SU-DHL-6 (cell line): ENCODE measurements around the gene FAM227B.

Experiments
- H2AFZ ChIP-seq: fragments of 200-600 bp; sonication (generic); 2 replicates; pipeline ENCODE4 v1.6.1; 2014; ENCODE audit warnings: low read depth, mild to moderate bottlenecking, moderate library complexity, mixed read lengths, antibody characterized with exemption, low read length; ENCODE audit not compliant: severe bottlenecking
- H3F3A ChIP-seq: fragments of 200-600 bp; shearing (Covaris generic); 2 replicates; pipeline ENCODE4 v1.6.0; 2016; ENCODE audit warnings: antibody characterized with exemption, mild to moderate bottlenecking; ENCODE audit not compliant: insufficient read depth
- H3K27ac ChIP-seq: fragments of 200-600 bp; sonication (generic); 2 replicates; pipeline ENCODE4 v1.5.1; 2016; ENCODE audit warnings: low read depth, mild to moderate bottlenecking, low read length, moderate library complexity, mixed read lengths
- H3K27me3 ChIP-seq: fragments of 200-600 bp; sonication (generic), shearing (Covaris generic); 2 replicates; pipeline ENCODE4 v1.6.0; 2014; ENCODE audit warnings: mild to moderate bottlenecking, low read length
- H3K36me3 ChIP-seq: fragments of 200-600 bp; sonication (generic); 2 replicates; pipeline ENCODE4 v1.6.1; 2014; ENCODE audit warnings: mild to moderate bottlenecking, low read length, mixed read lengths
- H3K4me2 ChIP-seq: fragments of 300-600, 200-600 bp; shearing (Covaris generic), sonication (generic); 2 replicates; pipeline ENCODE4 v1.6.0; 2014; ENCODE audit warnings: low read length, low read depth, mild to moderate bottlenecking; ENCODE audit not compliant: poor library complexity, severe bottlenecking
- H3K4me3 ChIP-seq: fragments of 200-600 bp; sonication (generic); 2 replicates; pipeline ENCODE4 v1.5.1; 2014; ENCODE audit warnings: antibody characterized with exemption, low read length, mild to moderate bottlenecking, mixed read lengths; ENCODE audit not compliant: insufficient read depth, poor library complexity, severe bottlenecking
- H3K79me2 ChIP-seq: fragments of 200-600 bp; sonication (generic); 2 replicates; pipeline ENCODE4 v1.6.1; 2014; ENCODE audit warnings: mild to moderate bottlenecking, low read length, moderate library complexity; ENCODE audit not compliant: insufficient read depth
- H3K9ac ChIP-seq: fragments of 200-600 bp; sonication (generic); 2 replicates; pipeline ENCODE4 v1.7.0; 2014; ENCODE audit warnings: mild to moderate bottlenecking, low read length
- H3K9me2 ChIP-seq: fragments of 200-600 bp; sonication (generic); replicated peaks from 2 replicates; pipeline ENCODE4 v1.6.1; 2014; ENCODE audit warnings: low read length; ENCODE audit not compliant: insufficient read depth
- H3K9me3 ChIP-seq: fragments of 200-600 bp; sonication (generic); 2 replicates; pipeline ENCODE4 v1.6.1; 2014; ENCODE audit warnings: low read length, mixed read lengths; ENCODE audit not compliant: insufficient read depth
- H4K20me1 ChIP-seq: fragments of 200-600 bp; sonication (generic); 2 replicates; pipeline ENCODE4 v1.6.1; 2014; ENCODE audit warnings: low read depth, mild to moderate bottlenecking, antibody characterized with exemption, low read length, moderate library complexity, mixed read lengths
- EZH2phosphoT487 ChIP-seq: fragments of 200-600 bp; sonication (generic), shearing (Covaris generic); conservative IDR thresholded peaks from 2 replicates; pipeline ENCODE4 v1.6.1; 2018; ENCODE audit warnings: mild to moderate bottlenecking, antibody characterized with exemption, low read length, moderate library complexity, mixed read lengths
- TF ChIP-seq, protein P1 (sequence below): fragments of 200-600 bp; sonication (generic); IDR thresholded peaks from one replicate; pipeline ENCODE4 v1.5.1; 2017; ENCODE audit warnings: antibody characterized with exemption, mild to moderate bottlenecking, low read length, moderate library complexity; ENCODE audit not compliant: insufficient read depth, poor library complexity, severe bottlenecking

FAM227B gene

DNA sequence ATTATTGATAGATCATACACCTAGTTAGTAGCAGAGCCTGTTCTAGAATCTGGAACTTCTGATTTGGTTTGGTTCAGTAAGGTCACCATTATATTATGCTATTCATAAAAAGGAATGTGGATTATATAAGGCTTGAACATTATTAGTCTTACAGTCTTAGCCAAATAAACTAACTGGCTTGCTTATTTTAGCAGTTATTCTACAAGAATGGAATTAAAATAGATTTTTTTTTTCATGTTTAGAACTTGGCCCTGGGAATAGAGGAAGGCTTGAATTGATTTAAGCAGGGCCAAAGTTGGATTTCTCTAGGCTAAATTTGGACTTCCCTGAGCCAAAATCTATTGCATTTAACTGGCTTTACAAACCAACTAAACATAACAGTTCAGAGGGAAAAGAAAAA lies 24.7 kb upstream of the FAM227B start:
- Histone ChIP-seq H2AFZ (no peak overlapping the region), H3F3A (no peaks in the 10 kb centered on the region), H3K4me2 (no peak overlapping the region), H3K79me2 (no peaks in the 10 kb centered on the region), H3K27ac (no peak overlapping the region), H3K4me3 (no peak overlapping the region), H4K20me1 (no peaks in the 10 kb centered on the region; the same call in 1 of the 2 replicates), H3K36me3 (peaks cover 4% of the 10 kb centered on the region; the same call in 1 of the 2 replicates), H3K9me3 (no peaks in the 10 kb centered on the region), H3K9ac (no peak overlapping the region), H3K27me3 (no peaks in the 10 kb centered on the region), H3K9me2 (no peaks in the 10 kb centered on the region)
- TF ChIP-seq, protein P1, sequence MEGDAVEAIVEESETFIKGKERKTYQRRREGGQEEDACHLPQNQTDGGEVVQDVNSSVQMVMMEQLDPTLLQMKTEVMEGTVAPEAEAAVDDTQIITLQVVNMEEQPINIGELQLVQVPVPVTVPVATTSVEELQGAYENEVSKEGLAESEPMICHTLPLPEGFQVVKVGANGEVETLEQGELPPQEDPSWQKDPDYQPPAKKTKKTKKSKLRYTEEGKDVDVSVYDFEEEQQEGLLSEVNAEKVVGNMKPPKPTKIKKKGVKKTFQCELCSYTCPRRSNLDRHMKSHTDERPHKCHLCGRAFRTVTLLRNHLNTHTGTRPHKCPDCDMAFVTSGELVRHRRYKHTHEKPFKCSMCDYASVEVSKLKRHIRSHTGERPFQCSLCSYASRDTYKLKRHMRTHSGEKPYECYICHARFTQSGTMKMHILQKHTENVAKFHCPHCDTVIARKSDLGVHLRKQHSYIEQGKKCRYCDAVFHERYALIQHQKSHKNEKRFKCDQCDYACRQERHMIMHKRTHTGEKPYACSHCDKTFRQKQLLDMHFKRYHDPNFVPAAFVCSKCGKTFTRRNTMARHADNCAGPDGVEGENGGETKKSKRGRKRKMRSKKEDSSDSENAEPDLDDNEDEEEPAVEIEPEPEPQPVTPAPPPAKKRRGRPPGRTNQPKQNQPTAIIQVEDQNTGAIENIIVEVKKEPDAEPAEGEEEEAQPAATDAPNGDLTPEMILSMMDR, result no peak
- TF ChIP-seq EZH2phosphoT487, result no peak

DNA sequence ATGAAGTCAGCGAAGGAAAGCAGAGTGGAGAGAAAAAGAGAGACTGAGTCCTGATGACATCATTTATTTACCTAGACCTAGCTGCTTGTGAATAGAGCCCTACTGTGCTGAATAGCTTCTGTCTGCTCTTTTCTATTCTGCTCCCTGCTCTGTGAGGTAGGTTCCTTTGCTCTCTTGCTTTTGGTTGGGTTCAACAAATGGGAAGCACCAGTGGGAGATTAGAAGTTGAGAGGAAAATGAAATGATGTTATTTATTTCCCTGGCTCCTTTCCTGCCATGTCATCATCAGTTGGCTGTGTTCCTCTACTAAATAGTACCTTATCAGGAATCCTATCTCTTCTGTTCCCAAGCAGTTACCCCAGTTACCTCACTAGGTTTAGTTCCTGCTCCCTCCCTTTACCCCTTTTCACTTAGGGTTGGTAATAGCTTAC lies 23.8 kb upstream of the FAM227B start:
- Histone ChIP-seq H3K9ac (no peak overlapping the region), H3F3A (no peaks in the 10 kb centered on the region), H3K36me3 (peaks cover 4% of the 10 kb centered on the region; the same call in 1 of the 2 replicates), H3K4me3 (no peak overlapping the region), H3K79me2 (no peaks in the 10 kb centered on the region), H4K20me1 (no peaks in the 10 kb centered on the region; the same call in 1 of the 2 replicates), H3K27me3 (no peaks in the 10 kb centered on the region), H3K4me2 (no peak overlapping the region), H2AFZ (no peak overlapping the region), H3K9me3 (no peaks in the 10 kb centered on the region), H3K27ac (no peak overlapping the region), H3K9me2 (no peaks in the 10 kb centered on the region)
- TF ChIP-seq, protein P1, result no peak
- TF ChIP-seq EZH2phosphoT487, result no peak

DNA sequence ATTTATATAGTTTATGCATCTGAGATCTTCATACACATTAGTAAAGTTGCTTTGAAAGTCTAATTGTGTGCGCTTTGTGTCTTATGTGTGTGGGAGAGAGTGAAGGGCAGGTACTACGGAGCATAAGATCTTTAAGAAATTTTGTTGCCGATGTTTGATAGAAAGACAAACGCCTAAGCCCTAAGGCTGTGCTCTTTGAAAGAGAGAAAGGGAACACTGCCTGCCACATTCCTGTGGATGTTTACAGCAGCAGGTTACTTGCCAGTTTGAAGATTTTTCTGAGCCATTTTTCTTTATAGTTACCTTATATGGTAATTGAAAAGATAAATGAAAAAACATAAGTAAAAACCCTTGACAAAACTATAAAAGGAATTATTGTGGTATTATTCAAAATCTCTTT lies 17.2 kb upstream of the FAM227B start:
- TF ChIP-seq, protein P1, result no peak
- no peak for TF ChIP-seq EZH2phosphoT487
- Histone ChIP-seq H3K27me3 (no peaks in the 10 kb centered on the region), H3K27ac (no peak overlapping the region), H3K36me3 (peaks cover 12% of the 10 kb centered on the region), H3K4me2 (no peak overlapping the region), H3K9me3 (no peaks in the 10 kb centered on the region), H4K20me1 (no peaks in the 10 kb centered on the region; the same call in 1 of the 2 replicates), H3K9me2 (no peaks in the 10 kb centered on the region), H3K4me3 (no peak overlapping the region), H3K79me2 (no peaks in the 10 kb centered on the region), H3K9ac (no peak overlapping the region), H2AFZ (no peak overlapping the region), H3F3A (no peaks in the 10 kb centered on the region; the same call in 1 of the 2 replicates)
